ENCODE measurements around the gene TESK2.
"Not testable (repeated sequence)": the region's sequence is repeated elsewhere in the genome, so short reads cannot be mapped to it uniquely, and the experiment has no call there.

Gene TESK2

GRCh38 chr1:45474194-45474593 is 16.8 kb downstream of the TESK2 start:
- CTCF ChIA-PET, POLR2A ChIA-PET: not testable (repeated sequence)
- 100% methylated on average over 5 of the region's 6 CpGs for WGBS (ENCODE audit: insufficient coverage)

GRCh38 chr1:45473302-45473701 is 17.7 kb downstream of the TESK2 start:
- WGBS (ENCODE audit: insufficient coverage), result no CpG with 5 or more reads among the region's 2 CpGs
- no peaks in the 10 kb centered on the region for H3K27me3 ChIP-seq (replicated peaks in 2 of 5; ENCODE audit: control insufficient read depth in 4 of 5, insufficient read depth in 5 of 5, low read length in 4 of 5)
- no peaks in the 10 kb centered on the region for H3K36me3 ChIP-seq (ENCODE audit: control insufficient read depth in 4 of 4, insufficient read depth in 4 of 4, low read length in 3 of 4)
- no peak overlapping the region for H3K4me3 ChIP-seq (ENCODE audit: control insufficient read depth in 1 of 7, extremely low read depth in 1 of 7, insufficient read depth in 4 of 7, low read depth in 2 of 7, low read length in 6 of 7)
- no peaks in the 10 kb centered on the region for H3K9me3 ChIP-seq (ENCODE audit: control extremely low read depth in 1 of 5, control insufficient read depth in 4 of 5, insufficient read depth in 2 of 5, low read depth in 1 of 5, low read length in 4 of 5)
- ChIA-PET CTCF (interaction anchor here (1.5 kb wide), 1 partner anchor 113 kb away, joined by 4 read pairs; no protein-coding TSS in a partner anchor), POLR2A (interaction anchor here (0.6 kb wide), 1 partner anchor 27 kb away, joined by 4 read pairs; the partner anchor contains the start of gene MMACHC)
- H3K4me1 ChIP-seq (ENCODE audit: control extremely low read depth in 1 of 4, control insufficient read depth in 4 of 4, insufficient read depth in 4 of 4, low read length in 3 of 4), result peaks cover 0 to 2% (median under 1%) of the 10 kb centered on the region in 4 experiments
- DNase-seq, result no peak
- no peak overlapping the region for H3K27ac ChIP-seq (ENCODE audit: insufficient read depth in 1 of 2, low read depth in 1 of 2, low read length in 2 of 2, poor library complexity in 1 of 2, severe bottlenecking in 2 of 2)

More at GRCh38 chr1:45474194-45474593, 16.8 kb downstream of the TESK2 start:
- not testable (repeated sequence) for H3K36me3 ChIP-seq (ENCODE audit: control insufficient read depth in 4 of 4, insufficient read depth in 4 of 4, low read length in 3 of 4); H3K27me3 ChIP-seq (replicated peaks in 2 of 5; ENCODE audit: control insufficient read depth in 4 of 5, insufficient read depth in 5 of 5, low read length in 4 of 5); H3K27ac ChIP-seq (ENCODE audit: insufficient read depth in 1 of 2, low read depth in 1 of 2, low read length in 2 of 2, poor library complexity in 1 of 2, severe bottlenecking in 2 of 2); H3K4me1 ChIP-seq (ENCODE audit: control extremely low read depth in 1 of 4, control insufficient read depth in 4 of 4, insufficient read depth in 4 of 4, low read length in 3 of 4); DNase-seq; H3K4me3 ChIP-seq (ENCODE audit: control insufficient read depth in 1 of 7, extremely low read depth in 1 of 7, insufficient read depth in 4 of 7, low read depth in 2 of 7, low read length in 6 of 7); H3K9me3 ChIP-seq (ENCODE audit: control extremely low read depth in 1 of 5, control insufficient read depth in 4 of 5, insufficient read depth in 2 of 5, low read depth in 1 of 5, low read length in 4 of 5)

- ChIA-PET CTCF (no interaction called here), POLR2A (no interaction called here)
- H3K27me3 ChIP-seq (replicated peaks in 2 of 5; ENCODE audit: control insufficient read depth in 4 of 5, insufficient read depth in 5 of 5, low read length in 4 of 5), result no peaks in the 10 kb centered on the region
- H3K4me1 ChIP-seq (ENCODE audit: control extremely low read depth in 1 of 4, control insufficient read depth in 4 of 4, insufficient read depth in 4 of 4, low read length in 3 of 4), result peaks cover 0 to 2% (median under 1%) of the 10 kb centered on the region in 4 experiments
- H3K4me3 ChIP-seq (ENCODE audit: control insufficient read depth in 1 of 7, extremely low read depth in 1 of 7, insufficient read depth in 4 of 7, low read depth in 2 of 7, low read length in 6 of 7), result no peak overlapping the region
- no peaks in the 10 kb centered on the region for H3K9me3 ChIP-seq (ENCODE audit: control extremely low read depth in 1 of 5, control insufficient read depth in 4 of 5, insufficient read depth in 2 of 5, low read depth in 1 of 5, low read length in 4 of 5)
- no peak for DNase-seq
- H3K27ac ChIP-seq (ENCODE audit: insufficient read depth in 1 of 2, low read depth in 1 of 2, low read length in 2 of 2, poor library complexity in 1 of 2, severe bottlenecking in 2 of 2), result no peak overlapping the region
- WGBS (ENCODE audit: insufficient coverage), result no CpG with 5 or more reads among the region's 2 CpGs
- H3K36me3 ChIP-seq (ENCODE audit: control insufficient read depth in 4 of 4, insufficient read depth in 4 of 4, low read length in 3 of 4), result no peaks in the 10 kb centered on the region
Observed at GRCh38 chr1:45470306-45470798, 20.6 kb downstream of the TESK2 start.

DNA sequence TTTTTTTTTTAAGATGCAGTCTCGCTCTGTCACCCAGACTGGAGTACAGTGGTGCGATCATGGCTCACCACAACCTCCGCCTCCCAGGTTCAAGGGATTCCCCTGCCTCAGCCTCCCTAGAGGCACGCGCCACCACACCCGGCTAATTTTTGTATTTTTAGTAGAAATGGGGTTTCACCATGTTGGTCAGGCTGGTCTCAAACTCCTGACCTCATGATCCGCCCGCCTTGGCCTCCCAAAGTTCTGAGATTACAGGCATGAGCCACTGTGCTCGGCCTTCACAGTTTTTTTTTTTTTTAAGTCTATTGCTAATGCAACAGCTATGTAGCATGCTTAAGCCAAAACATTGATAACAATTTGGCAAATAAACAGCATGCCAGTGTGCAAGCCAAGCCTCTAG is 23.6 kb downstream of the TESK2 start:
- H3K4me1 ChIP-seq (ENCODE audit: control extremely low read depth in 1 of 4, control insufficient read depth in 4 of 4, insufficient read depth in 4 of 4, low read length in 3 of 4); H3K27me3 ChIP-seq (replicated peaks in 2 of 5; ENCODE audit: control insufficient read depth in 4 of 5, insufficient read depth in 5 of 5, low read length in 4 of 5); H3K4me3 ChIP-seq (ENCODE audit: control insufficient read depth in 1 of 7, extremely low read depth in 1 of 7, insufficient read depth in 4 of 7, low read depth in 2 of 7, low read length in 6 of 7); H3K27ac ChIP-seq (ENCODE audit: insufficient read depth in 1 of 2, low read depth in 1 of 2, low read length in 2 of 2, poor library complexity in 1 of 2, severe bottlenecking in 2 of 2); POLR2A ChIA-PET; H3K36me3 ChIP-seq (ENCODE audit: control insufficient read depth in 4 of 4, insufficient read depth in 4 of 4, low read length in 3 of 4); DNase-seq; H3K9me3 ChIP-seq (ENCODE audit: control extremely low read depth in 1 of 5, control insufficient read depth in 4 of 5, insufficient read depth in 2 of 5, low read depth in 1 of 5, low read length in 4 of 5): not testable (repeated sequence)
- CTCF ChIA-PET, result interaction anchor here (1.1 kb wide), 1 partner anchor 107 kb away, joined by 3 read pairs; no protein-coding TSS in a partner anchor
- 94% methylated on average over 8 of the region's 9 CpGs for WGBS (ENCODE audit: insufficient coverage)

- CTCF ChIA-PET, result interaction anchor here (0.8 kb wide), 1 partner anchor 28 kb away, joined by 3 read pairs; no protein-coding TSS in a partner anchor
- DNase-seq, result no peak
- Histone ChIP-seq H3K9me3 (ENCODE audit: control extremely low read depth in 1 of 5, control insufficient read depth in 4 of 5, insufficient read depth in 2 of 5, low read depth in 1 of 5, low read length in 4 of 5) (no peaks in the 10 kb centered on the region), H3K4me1 (ENCODE audit: control extremely low read depth in 1 of 4, control insufficient read depth in 4 of 4, insufficient read depth in 4 of 4, low read length in 3 of 4) (no peaks in the 10 kb centered on the region), H3K27ac (ENCODE audit: insufficient read depth in 1 of 2, low read depth in 1 of 2, low read length in 2 of 2, poor library complexity in 1 of 2, severe bottlenecking in 2 of 2) (no peak overlapping the region), H3K27me3 (replicated peaks in 2 of 5; ENCODE audit: control insufficient read depth in 4 of 5, insufficient read depth in 5 of 5, low read length in 4 of 5) (no peaks in the 10 kb centered on the region), H3K36me3 (ENCODE audit: control insufficient read depth in 4 of 4, insufficient read depth in 4 of 4, low read length in 3 of 4) (peaks cover 0 to 3% (median 0%) of the 10 kb centered on the region in 4 experiments), H3K4me3 (ENCODE audit: control insufficient read depth in 1 of 7, extremely low read depth in 1 of 7, insufficient read depth in 4 of 7, low read depth in 2 of 7, low read length in 6 of 7) (no peak overlapping the region)
- POLR2A ChIA-PET, result no interaction called here
Observed at GRCh38 chr1:45465277-45465676, 25.7 kb downstream of the TESK2 start.

DNA sequence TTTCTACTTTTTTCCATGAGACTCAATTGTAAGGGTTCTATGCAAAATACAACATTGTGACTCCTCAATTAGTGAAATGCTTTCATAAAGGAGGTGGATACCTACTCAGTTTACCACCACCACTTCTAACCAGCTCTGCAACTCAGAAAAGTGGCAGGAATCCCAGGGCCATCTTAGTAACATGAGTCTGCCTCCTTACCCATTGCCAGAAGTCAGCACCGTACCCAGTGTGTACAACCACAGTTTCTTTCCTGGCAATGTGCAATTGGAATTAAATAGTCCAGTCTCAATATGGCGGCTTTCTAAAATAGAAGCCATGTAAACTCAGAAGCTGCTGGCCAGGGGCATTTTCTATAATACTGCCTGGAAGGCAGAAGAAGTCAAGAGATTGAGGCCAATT is 32.1 kb downstream of the TESK2 start:
- H3K9me3 ChIP-seq (ENCODE audit: control extremely low read depth in 1 of 5, control insufficient read depth in 4 of 5, insufficient read depth in 2 of 5, low read depth in 1 of 5, low read length in 4 of 5), result no peaks in the 10 kb centered on the region
- CTCF ChIA-PET, result no interaction called here
- no peak overlapping the region for H3K4me3 ChIP-seq (ENCODE audit: control insufficient read depth in 1 of 7, extremely low read depth in 1 of 7, insufficient read depth in 4 of 7, low read depth in 2 of 7, low read length in 6 of 7)
- H3K27ac ChIP-seq (ENCODE audit: insufficient read depth in 1 of 2, low read depth in 1 of 2, low read length in 2 of 2, poor library complexity in 1 of 2, severe bottlenecking in 2 of 2), result no peak overlapping the region
- no peaks in the 10 kb centered on the region for H3K27me3 ChIP-seq (replicated peaks in 2 of 5; ENCODE audit: control insufficient read depth in 4 of 5, insufficient read depth in 5 of 5, low read length in 4 of 5)
- no peak for DNase-seq
- no peaks in the 10 kb centered on the region for H3K4me1 ChIP-seq (ENCODE audit: control extremely low read depth in 1 of 4, control insufficient read depth in 4 of 4, insufficient read depth in 4 of 4, low read length in 3 of 4)
- 100% methylated on average over 1 of the region's 2 CpGs for WGBS (ENCODE audit: insufficient coverage)
- POLR2A ChIA-PET, result no interaction called here
- H3K36me3 ChIP-seq (ENCODE audit: control insufficient read depth in 4 of 4, insufficient read depth in 4 of 4, low read length in 3 of 4), result peaks cover 0 to 8% (median 0%) of the 10 kb centered on the region in 4 experiments

GRCh38 chr1:45456531-45456930 is 34.4 kb downstream of the TESK2 start:
- H3K27me3 ChIP-seq (replicated peaks in 2 of 5; ENCODE audit: control insufficient read depth in 4 of 5, insufficient read depth in 5 of 5, low read length in 4 of 5), result no peaks in the 10 kb centered on the region
- POLR2A ChIA-PET, result no interaction called here
- DNase-seq, result no peak
- no peak overlapping the region for H3K4me3 ChIP-seq (ENCODE audit: control insufficient read depth in 1 of 7, extremely low read depth in 1 of 7, insufficient read depth in 4 of 7, low read depth in 2 of 7, low read length in 6 of 7)
- H3K4me1 ChIP-seq (ENCODE audit: control extremely low read depth in 1 of 4, control insufficient read depth in 4 of 4, insufficient read depth in 4 of 4, low read length in 3 of 4), result no peaks in the 10 kb centered on the region
- no peak overlapping the region for H3K27ac ChIP-seq (ENCODE audit: insufficient read depth in 1 of 2, low read depth in 1 of 2, low read length in 2 of 2, poor library complexity in 1 of 2, severe bottlenecking in 2 of 2)
- peaks cover 0 to 5% (median 0%) of the 10 kb centered on the region in 4 experiments for H3K36me3 ChIP-seq (ENCODE audit: control insufficient read depth in 4 of 4, insufficient read depth in 4 of 4, low read length in 3 of 4)
- CTCF ChIA-PET, result no interaction called here
- H3K9me3 ChIP-seq (ENCODE audit: control extremely low read depth in 1 of 5, control insufficient read depth in 4 of 5, insufficient read depth in 2 of 5, low read depth in 1 of 5, low read length in 4 of 5), result no peaks in the 10 kb centered on the region
